ENCODE data around the gene FYB2. TPM values are rescaled to one million over a fixed set of nuclear protein-coding genes. Genes with fewer than 3 reads are reported as not detected.

The FYB2 gene
- total RNA-seq, 1 experiment from 2014 or later = 0.48 TPM

DNA sequence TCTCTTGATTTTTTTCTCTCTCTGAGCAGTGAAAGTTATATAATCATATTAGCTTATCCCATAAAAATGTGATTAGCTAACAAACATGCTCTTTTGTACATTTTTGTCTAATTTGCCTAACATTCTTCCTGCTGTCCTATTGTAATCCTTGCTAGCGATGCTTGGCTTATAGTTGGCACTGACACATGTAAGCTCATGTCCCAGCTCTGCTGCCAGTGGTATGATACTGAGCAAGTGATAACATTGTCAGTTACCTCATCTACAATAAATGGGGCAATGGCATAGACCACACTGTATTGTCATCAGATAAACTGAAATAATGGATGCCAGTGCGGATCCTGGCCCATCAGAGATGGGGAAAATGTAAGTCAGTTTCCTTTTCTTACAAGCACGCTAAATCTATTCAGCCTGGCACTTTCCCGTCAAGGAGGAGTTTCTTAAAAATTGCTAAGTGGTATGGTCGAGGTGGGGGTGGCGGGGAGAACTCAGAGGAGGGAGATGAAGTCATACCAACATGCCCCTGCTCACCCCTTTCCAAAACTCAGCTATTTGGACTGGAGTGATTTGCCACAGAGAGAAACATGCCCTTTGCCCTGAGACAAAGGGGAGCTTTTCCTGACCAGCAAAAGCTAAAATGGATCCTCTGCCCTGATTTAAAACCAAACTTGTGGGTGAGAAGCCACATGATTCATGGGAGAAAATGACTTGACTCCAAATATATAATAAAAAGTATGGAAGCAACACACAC is 1.3 kb downstream of the FYB2 start:
- no peak overlapping the region for H3K4me2 ChIP-seq (ENCODE audit: insufficient read depth, insufficient read length, low read length)

More for the DNA sequence above, 1.3 kb downstream of the FYB2 start:
- DNase-seq = no peak
- no peak overlapping the region for H3K18ac ChIP-seq (ENCODE audit: insufficient read length, low read depth, low read length)
- TF ChIP-seq, protein P1, sequence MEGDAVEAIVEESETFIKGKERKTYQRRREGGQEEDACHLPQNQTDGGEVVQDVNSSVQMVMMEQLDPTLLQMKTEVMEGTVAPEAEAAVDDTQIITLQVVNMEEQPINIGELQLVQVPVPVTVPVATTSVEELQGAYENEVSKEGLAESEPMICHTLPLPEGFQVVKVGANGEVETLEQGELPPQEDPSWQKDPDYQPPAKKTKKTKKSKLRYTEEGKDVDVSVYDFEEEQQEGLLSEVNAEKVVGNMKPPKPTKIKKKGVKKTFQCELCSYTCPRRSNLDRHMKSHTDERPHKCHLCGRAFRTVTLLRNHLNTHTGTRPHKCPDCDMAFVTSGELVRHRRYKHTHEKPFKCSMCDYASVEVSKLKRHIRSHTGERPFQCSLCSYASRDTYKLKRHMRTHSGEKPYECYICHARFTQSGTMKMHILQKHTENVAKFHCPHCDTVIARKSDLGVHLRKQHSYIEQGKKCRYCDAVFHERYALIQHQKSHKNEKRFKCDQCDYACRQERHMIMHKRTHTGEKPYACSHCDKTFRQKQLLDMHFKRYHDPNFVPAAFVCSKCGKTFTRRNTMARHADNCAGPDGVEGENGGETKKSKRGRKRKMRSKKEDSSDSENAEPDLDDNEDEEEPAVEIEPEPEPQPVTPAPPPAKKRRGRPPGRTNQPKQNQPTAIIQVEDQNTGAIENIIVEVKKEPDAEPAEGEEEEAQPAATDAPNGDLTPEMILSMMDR (conservative IDR thresholded peaks at IDR 0.05) = no peak
- H3K23ac ChIP-seq (ENCODE audit: insufficient read length, low read depth, low read length) = no peak overlapping the region
- H2AFZ ChIP-seq (ENCODE audit: low read length) = no peak overlapping the region
- H3K79me1 ChIP-seq (ENCODE audit: insufficient read depth, low read depth, low read length, poor library complexity, severe bottlenecking) = no peaks in the 10 kb centered on the region
- H2BK15ac ChIP-seq (ENCODE audit: low read depth, low read length) = no peak overlapping the region
- H3K56ac ChIP-seq (ENCODE audit: insufficient read length, low read depth, low read length) = no peak overlapping the region
- Mint-ChIP-seq H3K4me3 (no peak overlapping the region), H3K36me3 (ENCODE audit: insufficient read depth in 1 of 3, low read depth in 3 of 3) (0 out of 7 replicates have a peak, but pooled peaks cover 0 to 4% (median 0%) of the 10 kb centered on the region in 3 experiments), H3K4me1 (peaks cover 30 to 31% of the 10 kb centered on the region in 2 experiments), H3K27ac (no peak overlapping the region), H3K27me3 (ENCODE audit: low read depth) (peaks cover 19% of the 10 kb centered on the region), H3K9me3 (peaks cover 0 to 3% of the 10 kb centered on the region in 2 experiments; a peak in 3 of 5 replicates)
- H3K9me3 ChIP-seq (ENCODE audit: control insufficient read depth, low read depth, low read length) = no peaks in the 10 kb centered on the region
- no peak overlapping the region for H2BK12ac ChIP-seq (ENCODE audit: insufficient read length, low read depth, low read length)
- H4K20me1 ChIP-seq (ENCODE audit: control insufficient read depth, insufficient read depth, insufficient read length) = no peaks in the 10 kb centered on the region
- no peak overlapping the region for H2BK20ac ChIP-seq (ENCODE audit: low read depth, low read length, poor library complexity, severe bottlenecking)
- no peaks in the 10 kb centered on the region for H3K27me3 ChIP-seq (ENCODE audit: insufficient read depth, low read length)
- no peak overlapping the region for H2AK5ac ChIP-seq (ENCODE audit: insufficient read length, low read length)
- H4K8ac ChIP-seq (replicated peaks; ENCODE audit: insufficient read length, low read depth, low read length) = no peak overlapping the region
- no peaks in the 10 kb centered on the region for H3K79me2 ChIP-seq (ENCODE audit: insufficient read depth, low read length)
- H4K91ac ChIP-seq (ENCODE audit: insufficient read length, low read depth, low read length) = no peak overlapping the region
- H3T11ph ChIP-seq (ENCODE audit: low read length) = no peak overlapping the region
- H3K4me1 ChIP-seq (ENCODE audit: insufficient read depth, low read length) = no peaks in the 10 kb centered on the region
- H2BK5ac ChIP-seq (ENCODE audit: insufficient read length, low read length) = no peak overlapping the region
- no peak overlapping the region for H3K27ac ChIP-seq (ENCODE audit: insufficient read length, low read depth, low read length)
- H3K4ac ChIP-seq (ENCODE audit: low read depth, low read length) = no peak overlapping the region
- H2BK120ac ChIP-seq (ENCODE audit: low read depth, low read length, poor library complexity, severe bottlenecking) = no peak overlapping the region
- no CpG with 5 or more reads among the region's 6 CpGs for WGBS (ENCODE audit: extremely low coverage, insufficient read length, low lambda C conversion rate)
- no peak overlapping the region for H3K9ac ChIP-seq (ENCODE audit: extremely low read depth, insufficient read length, low read length)
- H3K23me2 ChIP-seq (ENCODE audit: insufficient read length, low read depth, low read length, poor library complexity, severe bottlenecking) = no peaks in the 10 kb centered on the region
- no peak overlapping the region for H4K5ac ChIP-seq (ENCODE audit: insufficient read length, low read depth, low read length)
- no peak overlapping the region for H3K14ac ChIP-seq (ENCODE audit: insufficient read depth, low read length)

Measured in H9 (cell line).